BE2C (cell line): ENCODE results near the gene MBP.

Source experiments
- DNase-seq: peaks from one replicate; pipeline ENCODE4 v3.0.0-alpha.2; 2020
- H3K27me3 ChIP-seq: fragments of 250-450 bp; sonication (Bioruptor Pico); 2 replicates; pipeline ENCODE4 v1.5.1; 2020; ENCODE audit warnings: mild to moderate bottlenecking
- H3K36me3 ChIP-seq: fragments of 250-450 bp; sonication (Bioruptor Pico); 2 replicates; pipeline ENCODE4 v1.5.1; 2020; ENCODE audit warnings: mild to moderate bottlenecking
- H3K4me1 ChIP-seq: fragments of 250-450 bp; sonication (Bioruptor Pico); 2 replicates; pipeline ENCODE4 v1.5.1; 2020
- H3K4me3 ChIP-seq: 2 replicates; pipeline ENCODE4 v1.5.1; 2011; ENCODE audit warnings: low read depth, low read length
- H3K9me3 ChIP-seq: fragments of 250-450 bp; sonication (Bioruptor Pico); 2 replicates; pipeline ENCODE4 v1.5.1; 2020
- CTCF ChIP-seq: IDR thresholded peaks from 2 replicates; pipeline ENCODE4 v1.5.1; 2012; ENCODE audit warnings: mild to moderate bottlenecking, low read depth, low read length

MBP gene

GRCh38 chr18:77045677-77046076 is 86.9 kb downstream of the MBP start:
- DNase-seq: no peak
- Histone ChIP-seq H3K9me3 (no peaks in the 10 kb centered on the region), H3K36me3 (no peaks in the 10 kb centered on the region), H3K4me3 (no peak overlapping the region), H3K4me1 (no peaks in the 10 kb centered on the region), H3K27me3 (no peaks in the 10 kb centered on the region)
- no peak for TF ChIP-seq CTCF

- H3K4me1 ChIP-seq: no peaks in the 10 kb centered on the region
- no peak for DNase-seq
- no peaks in the 10 kb centered on the region for H3K36me3 ChIP-seq
- no peaks in the 10 kb centered on the region for H3K27me3 ChIP-seq
- H3K9me3 ChIP-seq: no peaks in the 10 kb centered on the region
- no peak for TF ChIP-seq CTCF
- H3K4me3 ChIP-seq: no peak overlapping the region
These were observed 87.5 kb downstream of the MBP start for GRCh38 chr18:77044866-77045664.

GRCh38 chr18:77043541-77044280 is 88.9 kb downstream of the MBP start:
- Histone ChIP-seq H3K4me1 (no peaks in the 10 kb centered on the region), H3K36me3 (no peaks in the 10 kb centered on the region), H3K27me3 (no peaks in the 10 kb centered on the region), H3K4me3 (no peak overlapping the region), H3K9me3 (no peaks in the 10 kb centered on the region)
- DNase-seq: no peak
- no peak for TF ChIP-seq CTCF

DNA sequence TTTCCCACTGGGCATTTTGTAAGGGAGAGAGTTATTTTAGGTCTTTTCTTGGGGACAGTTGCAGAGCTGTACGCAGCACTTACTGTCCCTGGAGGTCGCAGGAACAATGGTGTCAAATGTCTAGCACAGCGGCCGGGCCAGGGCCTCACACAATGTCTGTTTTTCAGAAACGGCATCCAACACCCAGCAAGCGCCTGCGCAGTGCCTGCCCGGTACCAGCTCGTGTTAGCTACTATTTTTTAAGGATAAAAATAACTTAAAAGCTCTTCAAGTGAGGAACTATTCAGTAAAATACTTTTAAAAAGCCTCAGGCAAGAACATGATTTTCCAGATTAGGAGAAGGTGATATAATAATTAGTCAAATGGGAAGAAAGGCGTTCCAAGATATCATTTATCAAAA is 90.0 kb downstream of the MBP start:
- no peaks in the 10 kb centered on the region for H3K9me3 ChIP-seq

DNA sequence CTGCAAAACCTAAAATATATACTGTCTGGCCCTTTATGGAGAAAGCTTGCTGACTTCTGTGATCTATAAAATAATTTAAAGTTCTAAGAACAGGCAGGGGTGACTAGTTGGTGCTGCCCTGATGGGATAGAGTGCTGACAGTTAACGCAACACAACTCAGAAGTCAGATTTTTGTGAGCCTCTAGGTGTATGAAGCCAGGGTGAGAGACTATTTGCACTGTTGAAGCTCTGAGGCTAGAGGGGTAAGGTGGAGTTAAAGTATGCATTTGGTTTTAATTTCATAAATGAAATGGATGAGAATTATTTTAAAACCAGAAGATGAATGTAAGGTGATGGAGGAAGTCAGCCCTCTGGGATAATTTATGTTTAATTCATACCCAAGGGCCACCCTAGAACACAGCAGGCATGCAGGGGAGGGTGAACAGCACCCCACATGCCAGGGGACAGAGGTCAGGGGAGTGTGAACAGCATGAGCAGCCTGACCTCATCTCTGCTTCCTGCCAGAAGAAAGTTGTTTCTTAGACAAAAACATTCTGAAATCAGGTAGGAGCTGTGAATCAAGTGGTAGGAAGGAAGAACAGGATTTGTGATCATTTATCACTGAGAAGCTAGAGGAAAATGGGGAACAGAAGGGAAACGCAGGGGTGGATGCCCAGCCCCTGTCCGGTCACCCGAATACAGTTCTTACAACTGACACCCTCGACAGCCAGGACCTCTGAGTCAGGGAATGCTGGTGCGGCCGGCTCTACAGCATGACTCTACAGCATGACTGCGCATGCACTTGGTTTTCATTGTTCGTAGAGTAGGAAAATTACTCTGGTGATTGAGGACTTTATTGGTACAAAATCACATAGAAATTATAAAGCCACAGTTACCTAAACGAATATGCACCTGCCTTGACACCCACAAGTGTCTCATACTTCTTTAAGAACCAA is 93.1 kb downstream of the MBP start:
- TF ChIP-seq CTCF: no peak
- Histone ChIP-seq H3K27me3 (no peaks in the 10 kb centered on the region), H3K36me3 (no peaks in the 10 kb centered on the region), H3K4me1 (no peaks in the 10 kb centered on the region), H3K4me3 (no peak overlapping the region), H3K9me3 (no peaks in the 10 kb centered on the region)
- no peak for DNase-seq

More for the DNA sequence above, 90.0 kb downstream of the MBP start:
- no peaks in the 10 kb centered on the region for H3K4me1 ChIP-seq
- DNase-seq: no peak
- TF ChIP-seq CTCF: no peak
- H3K36me3 ChIP-seq: no peaks in the 10 kb centered on the region
- H3K4me3 ChIP-seq: no peak overlapping the region
- H3K27me3 ChIP-seq: no peaks in the 10 kb centered on the region
